NCI-H2029 treated with DMSO at 0.1 percent for 48 hours (cell line): ENCODE results near the gene MEGF10.
"Not testable (repeated sequence)": the region's sequence is repeated elsewhere in the genome, so short reads cannot be mapped to it uniquely, and the experiment has no call there.

Experiments used
- DNase-seq: peaks from one replicate; lab custom pipeline; 2025; lab: John Stamatoyannopoulos, UW

MEGF10 gene

GRCh38 chr5:127290019-127290945 is at the start of gene MEGF10:
MEGF10 (plus strand) TSS chr5:127290796; CDS start chr5:127331309, 40,513 bp downstream.
- no peak for DNase-seq

GRCh38 chr5:127243011-127243410 is 47.6 kb upstream of the MEGF10 start:
- DNase-seq: no peak

- no peak for DNase-seq
Measured at GRCh38 chr5:127254729-127255284, 35.8 kb upstream of the MEGF10 start.

GRCh38 chr5:127256886-127257597 is 33.6 kb upstream of the MEGF10 start:
- DNase-seq: no peak

GRCh38 chr5:127260686-127261085 is 29.9 kb upstream of the MEGF10 start:
- DNase-seq: no peak

GRCh38 chr5:127265473-127265872 is 25.1 kb upstream of the MEGF10 start:
- not testable (repeated sequence) for DNase-seq

- not testable (repeated sequence) for DNase-seq
Measured at GRCh38 chr5:127268342-127268741, 22.3 kb upstream of the MEGF10 start.

GRCh38 chr5:127270713-127271112 is 19.9 kb upstream of the MEGF10 start:
- DNase-seq: not testable (repeated sequence)

GRCh38 chr5:127275641-127276193 is 14.9 kb upstream of the MEGF10 start:
- DNase-seq: no peak

- no peak for DNase-seq
Measured at GRCh38 chr5:127280491-127281220, 9.9 kb upstream of the MEGF10 start.

GRCh38 chr5:127281609-127282008 is 9.0 kb upstream of the MEGF10 start:
- DNase-seq: no peak

GRCh38 chr5:127288676-127289075 is 1.9 kb upstream of the MEGF10 start:
- DNase-seq: no peak

- no peak for DNase-seq
Measured at GRCh38 chr5:127290946-127291693, 524 bp downstream of the MEGF10 start.

GRCh38 chr5:127292030-127292735 is 1.6 kb downstream of the MEGF10 start:
- no peak for DNase-seq

GRCh38 chr5:127293373-127293772 is 2.8 kb downstream of the MEGF10 start:
- no peak for DNase-seq

- DNase-seq: no peak
Measured at GRCh38 chr5:127294829-127295228, 4.2 kb downstream of the MEGF10 start.

- DNase-seq: no peak
Measured at GRCh38 chr5:127295454-127295853, 4.9 kb downstream of the MEGF10 start.

GRCh38 chr5:127296321-127296720 is 5.7 kb downstream of the MEGF10 start:
- DNase-seq: no peak

- not testable (repeated sequence) for DNase-seq
Measured at GRCh38 chr5:127296894-127297293, 6.3 kb downstream of the MEGF10 start.

GRCh38 chr5:127297348-127298035 is 6.9 kb downstream of the MEGF10 start:
- DNase-seq: no peak
